Activated CD4-positive, CD25-positive, alpha-beta regulatory T cell treated with anti-CD3 and anti-CD28 coated beads, Interleukin-2, amount 50 U/mL, for 72 hours (primary cell): ENCODE measurements around the gene PCDH9.

ENCODE experiments used
- DNase-seq: peaks from one replicate; pipeline ENCODE4 v3.0.0; 2021

The PCDH9 gene, protein sequence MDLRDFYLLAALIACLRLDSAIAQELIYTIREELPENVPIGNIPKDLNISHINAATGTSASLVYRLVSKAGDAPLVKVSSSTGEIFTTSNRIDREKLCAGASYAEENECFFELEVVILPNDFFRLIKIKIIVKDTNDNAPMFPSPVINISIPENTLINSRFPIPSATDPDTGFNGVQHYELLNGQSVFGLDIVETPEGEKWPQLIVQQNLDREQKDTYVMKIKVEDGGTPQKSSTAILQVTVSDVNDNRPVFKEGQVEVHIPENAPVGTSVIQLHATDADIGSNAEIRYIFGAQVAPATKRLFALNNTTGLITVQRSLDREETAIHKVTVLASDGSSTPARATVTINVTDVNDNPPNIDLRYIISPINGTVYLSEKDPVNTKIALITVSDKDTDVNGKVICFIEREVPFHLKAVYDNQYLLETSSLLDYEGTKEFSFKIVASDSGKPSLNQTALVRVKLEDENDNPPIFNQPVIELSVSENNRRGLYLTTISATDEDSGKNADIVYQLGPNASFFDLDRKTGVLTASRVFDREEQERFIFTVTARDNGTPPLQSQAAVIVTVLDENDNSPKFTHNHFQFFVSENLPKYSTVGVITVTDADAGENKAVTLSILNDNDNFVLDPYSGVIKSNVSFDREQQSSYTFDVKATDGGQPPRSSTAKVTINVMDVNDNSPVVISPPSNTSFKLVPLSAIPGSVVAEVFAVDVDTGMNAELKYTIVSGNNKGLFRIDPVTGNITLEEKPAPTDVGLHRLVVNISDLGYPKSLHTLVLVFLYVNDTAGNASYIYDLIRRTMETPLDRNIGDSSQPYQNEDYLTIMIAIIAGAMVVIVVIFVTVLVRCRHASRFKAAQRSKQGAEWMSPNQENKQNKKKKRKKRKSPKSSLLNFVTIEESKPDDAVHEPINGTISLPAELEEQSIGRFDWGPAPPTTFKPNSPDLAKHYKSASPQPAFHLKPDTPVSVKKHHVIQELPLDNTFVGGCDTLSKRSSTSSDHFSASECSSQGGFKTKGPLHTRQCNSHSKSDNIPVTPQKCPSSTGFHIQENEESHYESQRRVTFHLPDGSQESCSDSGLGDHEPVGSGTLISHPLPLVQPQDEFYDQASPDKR (N-terminal part only)

DNA sequence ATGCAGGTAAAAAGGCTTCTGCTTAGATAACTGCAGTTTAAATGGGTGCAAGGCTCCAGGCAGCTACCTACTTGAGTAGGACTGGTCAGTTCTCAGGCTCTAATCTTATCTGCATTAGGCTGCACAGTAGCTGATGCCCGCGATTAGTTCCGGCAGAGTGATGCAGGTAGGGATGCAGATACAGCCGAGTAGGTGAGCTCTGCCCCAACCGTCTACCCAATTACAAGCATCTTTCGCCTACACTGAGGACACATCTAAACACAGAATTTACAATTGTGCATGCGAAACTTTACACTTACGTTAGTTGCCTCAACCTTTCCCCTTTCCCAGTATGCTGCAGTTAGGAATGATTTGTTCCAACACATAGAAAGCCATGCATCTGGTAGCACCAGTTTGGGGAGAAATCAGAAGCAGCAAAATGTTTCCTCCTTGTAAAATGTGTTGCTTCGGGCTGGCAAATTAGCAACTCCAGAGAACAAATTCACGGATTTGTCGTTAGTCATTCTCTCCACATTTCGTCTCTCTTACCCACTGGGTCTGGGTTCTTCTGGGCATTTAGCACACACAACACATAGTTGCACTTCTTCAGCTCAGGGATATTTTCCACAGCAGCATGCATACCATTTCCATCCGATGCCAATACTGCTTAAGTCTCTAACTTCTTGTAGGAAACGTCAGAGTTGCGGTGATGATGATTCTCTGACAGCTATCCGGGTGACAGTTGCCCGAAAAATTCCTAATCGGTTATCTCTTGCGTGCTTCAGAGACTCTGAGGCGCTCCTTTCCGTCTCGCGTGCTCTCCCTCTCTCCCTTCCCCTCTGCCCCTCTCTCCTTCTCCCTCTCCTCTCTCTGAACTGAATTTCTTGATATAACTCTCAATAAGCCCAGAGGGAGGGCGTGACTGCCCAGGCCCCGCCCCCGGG is at the start of gene PCDH9:
PCDH9 (minus strand) TSS at position 856 of the 923 bp plus-strand sequence. CDS start 1,896 bp downstream, outside the sequence.
- no peak for DNase-seq

DNA sequence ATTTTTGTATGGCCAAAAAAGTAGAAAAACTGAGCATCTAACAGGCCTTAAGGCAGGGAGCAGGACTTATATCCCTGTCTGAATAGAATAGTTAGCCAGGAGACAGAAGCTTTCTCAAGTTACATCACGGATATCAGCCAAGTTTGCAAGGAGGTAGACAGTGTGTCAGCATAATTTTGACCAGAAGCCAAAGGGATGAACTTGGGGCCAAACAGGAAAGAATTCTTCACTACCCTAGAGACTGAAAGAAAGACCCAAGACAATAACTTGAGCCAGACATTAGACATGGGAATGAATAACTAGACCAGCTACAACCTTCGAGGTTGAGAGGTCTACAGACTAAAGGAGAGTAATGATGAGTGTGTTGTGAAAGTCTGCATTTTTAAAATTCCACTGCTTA is 48.1 kb upstream of the PCDH9 start:
- no peak for DNase-seq

DNA sequence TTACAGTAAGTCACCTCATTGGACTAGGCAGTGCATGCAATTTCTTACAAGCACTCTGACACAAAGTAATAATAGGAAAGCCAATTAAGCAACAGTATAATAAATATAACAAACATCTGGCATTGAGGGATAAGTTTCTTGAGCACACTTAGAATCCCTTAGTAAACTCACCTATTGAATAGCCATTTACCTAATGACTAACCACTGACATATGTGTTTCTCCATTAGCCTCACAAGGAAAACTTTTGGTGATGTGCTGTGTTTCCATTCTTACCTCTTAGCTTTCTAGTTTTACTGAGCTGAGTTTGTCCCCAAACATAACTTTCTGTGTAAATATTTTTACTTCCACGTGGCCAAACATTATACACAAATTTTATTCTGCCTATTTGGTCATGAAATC is 47.4 kb upstream of the PCDH9 start:
- no peak for DNase-seq

DNA sequence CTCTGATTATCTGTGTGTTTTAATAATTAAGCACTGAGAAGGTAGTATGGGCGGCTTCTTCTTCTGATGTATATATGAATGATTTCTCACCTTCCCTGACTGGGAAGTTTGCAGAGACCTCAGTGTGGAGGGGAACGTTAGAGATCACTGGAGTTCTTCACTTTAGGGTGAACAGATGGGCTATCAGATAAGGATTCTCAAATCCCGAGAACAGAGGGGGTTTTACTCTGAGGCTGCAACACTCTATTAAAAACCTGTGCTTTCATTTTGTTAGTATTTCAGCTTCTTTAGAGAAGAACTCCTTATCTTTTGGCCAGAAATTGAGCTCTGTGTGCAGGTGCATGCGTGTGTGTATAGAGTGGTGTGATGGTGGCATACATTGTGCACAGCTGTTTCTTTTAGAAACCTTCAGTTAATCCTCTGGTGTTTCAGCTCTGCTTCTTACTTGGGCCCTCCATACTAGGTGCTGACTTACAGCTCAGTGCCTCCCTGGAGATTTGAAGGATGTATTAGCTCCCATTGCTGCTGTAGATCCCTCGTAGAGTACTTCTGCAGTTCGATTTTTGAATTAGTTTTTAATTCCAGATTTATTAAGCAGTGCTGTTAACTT is 45.3 kb upstream of the PCDH9 start:
- DNase-seq: no peak

DNA sequence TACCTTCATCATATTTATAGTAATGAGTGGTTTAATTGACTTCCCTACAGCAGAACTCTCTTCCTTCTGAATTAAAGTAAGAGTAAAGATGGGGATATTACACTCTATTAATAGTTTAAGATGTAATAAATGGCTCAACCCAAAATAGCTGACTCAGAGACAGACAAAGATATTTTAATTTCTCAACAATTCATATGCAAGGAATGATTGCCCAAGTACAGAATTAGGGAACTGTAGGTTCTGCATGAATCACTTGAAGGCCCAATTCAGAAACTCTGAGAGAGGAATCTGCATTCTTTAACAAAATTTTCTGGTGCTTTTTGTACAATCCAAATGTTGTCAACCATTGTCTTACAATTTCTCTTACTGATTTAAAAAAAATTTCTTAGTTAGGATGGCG is 42.9 kb upstream of the PCDH9 start:
- no peak for DNase-seq

DNA sequence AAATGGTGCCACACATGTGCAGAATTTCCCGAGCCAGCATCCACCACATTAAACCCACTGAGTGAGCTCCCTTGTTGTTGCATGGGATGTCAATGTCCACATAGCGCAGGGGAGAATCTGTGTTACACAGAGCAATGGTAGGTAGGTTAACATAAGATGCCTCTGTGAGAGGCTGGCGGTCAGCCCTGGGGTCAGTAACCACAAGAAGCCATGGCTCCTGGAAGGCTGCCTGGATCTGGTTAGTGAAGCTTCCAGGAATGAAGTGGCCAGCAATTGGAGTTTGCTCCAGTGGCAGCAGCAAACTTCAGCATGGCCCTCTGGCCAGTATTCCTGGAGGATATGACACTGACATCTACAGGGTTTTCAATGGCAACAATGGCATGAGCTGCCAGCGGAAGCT is 37.0 kb upstream of the PCDH9 start:
- no peak for DNase-seq

DNA sequence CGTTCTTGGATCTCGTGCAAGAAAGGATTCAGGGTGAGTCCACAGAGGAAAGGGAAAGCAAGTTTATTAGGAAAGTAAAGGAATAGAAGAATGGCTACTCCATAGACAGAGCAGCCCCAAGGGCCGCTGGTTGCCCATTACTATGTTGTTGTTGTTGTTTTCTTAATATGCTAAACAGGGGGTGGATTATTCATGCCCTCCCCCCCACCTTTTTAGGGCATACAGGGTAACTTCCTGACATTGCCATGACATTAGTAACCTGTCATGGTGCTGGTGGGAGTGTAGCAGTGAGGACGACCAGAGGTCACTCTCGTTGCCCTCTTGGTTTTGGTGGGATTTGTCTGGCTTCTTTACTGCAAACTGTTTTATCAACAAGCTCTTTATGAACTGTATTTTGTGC is 29.1 kb upstream of the PCDH9 start:
- DNase-seq: no peak

DNA sequence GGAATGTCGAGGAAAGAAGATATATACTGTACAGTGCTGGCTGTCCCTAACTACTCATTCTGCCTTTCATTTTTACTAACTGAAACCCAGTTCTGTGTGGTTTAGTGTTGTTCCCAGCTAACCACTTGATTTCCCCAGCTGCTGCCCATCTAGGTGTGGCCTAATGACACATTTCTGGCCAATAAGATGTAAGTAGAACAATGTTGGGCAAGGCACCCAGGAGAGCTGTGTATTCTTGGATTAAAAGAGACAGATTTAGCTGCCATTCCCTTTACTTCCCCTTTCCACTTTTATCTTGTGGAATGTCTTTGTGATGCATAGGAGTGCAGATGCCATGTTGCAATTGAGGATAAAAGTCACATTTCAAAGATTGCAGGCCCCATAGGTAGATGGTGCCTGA is 28.3 kb upstream of the PCDH9 start:
- no peak for DNase-seq

DNA sequence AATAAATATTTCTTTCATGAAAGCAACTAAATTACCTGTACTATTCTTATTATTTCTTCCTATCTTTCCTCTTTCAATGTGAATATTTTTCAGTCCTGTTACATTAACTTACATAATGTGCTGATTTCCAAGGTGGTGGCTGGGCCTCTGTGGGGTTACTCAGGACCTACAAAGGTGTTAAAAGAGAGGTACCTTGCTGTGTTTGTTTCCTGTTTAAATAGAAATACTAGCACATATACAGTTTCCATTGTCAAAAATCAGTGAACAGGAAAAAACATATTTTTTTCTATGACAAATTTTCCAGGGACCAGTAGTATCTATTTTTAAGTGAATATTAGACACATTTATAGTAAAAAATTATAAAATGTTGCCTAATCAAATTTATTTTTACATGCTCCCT is 8.7 kb upstream of the PCDH9 start:
- DNase-seq: no peak

DNA sequence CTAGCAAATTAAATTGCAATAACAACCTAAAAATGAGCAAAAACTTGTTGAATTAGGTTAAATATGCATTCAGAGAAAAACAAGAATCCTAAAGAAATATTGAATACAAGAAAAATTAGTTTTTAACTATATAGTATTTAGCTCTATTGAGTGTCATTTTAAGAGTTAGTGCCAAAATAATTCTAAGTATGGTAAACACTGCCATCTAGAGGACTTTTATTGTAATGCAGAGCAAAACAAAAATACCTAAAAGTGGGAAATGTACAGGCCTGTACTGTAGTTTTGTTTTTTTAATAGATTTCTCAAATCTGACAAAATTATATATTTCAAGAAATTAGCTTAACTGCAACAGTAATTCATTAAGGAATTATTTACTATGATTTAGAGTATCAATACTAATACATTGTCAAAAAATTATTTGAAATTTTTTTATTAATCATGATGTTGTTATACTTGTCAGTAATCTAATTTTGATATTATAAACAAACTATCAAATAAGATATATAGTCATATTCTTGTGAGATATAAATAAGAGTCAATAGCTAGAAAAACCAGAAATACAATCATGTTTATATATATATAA is 8.2 kb upstream of the PCDH9 start:
- DNase-seq: no peak

DNA sequence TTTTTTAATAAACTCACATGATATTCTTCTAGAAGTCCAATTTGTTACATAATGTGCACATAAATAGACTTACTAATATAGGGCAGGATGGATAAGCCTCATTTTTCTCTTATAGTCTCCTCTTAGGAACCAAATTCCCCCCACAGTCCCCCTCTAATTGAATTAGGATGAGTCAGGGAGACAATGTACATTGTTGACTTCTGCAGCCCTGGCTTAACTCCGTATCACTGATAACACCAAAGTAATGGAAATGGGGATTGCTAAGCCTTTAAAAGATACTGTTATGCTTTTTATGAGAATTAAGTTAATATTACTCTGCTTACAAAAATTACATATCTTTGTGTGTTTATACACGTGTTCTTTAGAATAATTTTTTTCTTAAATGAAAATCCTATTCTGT is 5.1 kb upstream of the PCDH9 start:
- no peak for DNase-seq

DNA sequence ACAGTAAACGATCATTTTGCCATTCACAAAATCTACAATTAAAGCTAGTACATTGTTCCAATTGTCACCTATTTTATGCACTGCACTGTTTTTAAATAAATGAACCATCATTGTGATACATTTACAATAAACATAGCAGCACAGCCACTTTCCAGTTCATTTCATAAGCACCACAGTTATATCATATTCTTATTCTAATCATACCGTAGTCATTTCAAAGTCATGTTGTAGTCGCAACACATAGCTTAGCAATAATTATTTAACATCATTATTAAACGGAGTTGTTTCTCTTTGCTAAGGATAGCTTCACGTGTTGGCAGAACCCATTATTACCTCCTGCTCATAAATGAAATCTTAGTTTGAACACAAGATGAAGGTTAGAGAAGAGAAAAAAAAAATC is 2.2 kb upstream of the PCDH9 start:
- no peak for DNase-seq

DNA sequence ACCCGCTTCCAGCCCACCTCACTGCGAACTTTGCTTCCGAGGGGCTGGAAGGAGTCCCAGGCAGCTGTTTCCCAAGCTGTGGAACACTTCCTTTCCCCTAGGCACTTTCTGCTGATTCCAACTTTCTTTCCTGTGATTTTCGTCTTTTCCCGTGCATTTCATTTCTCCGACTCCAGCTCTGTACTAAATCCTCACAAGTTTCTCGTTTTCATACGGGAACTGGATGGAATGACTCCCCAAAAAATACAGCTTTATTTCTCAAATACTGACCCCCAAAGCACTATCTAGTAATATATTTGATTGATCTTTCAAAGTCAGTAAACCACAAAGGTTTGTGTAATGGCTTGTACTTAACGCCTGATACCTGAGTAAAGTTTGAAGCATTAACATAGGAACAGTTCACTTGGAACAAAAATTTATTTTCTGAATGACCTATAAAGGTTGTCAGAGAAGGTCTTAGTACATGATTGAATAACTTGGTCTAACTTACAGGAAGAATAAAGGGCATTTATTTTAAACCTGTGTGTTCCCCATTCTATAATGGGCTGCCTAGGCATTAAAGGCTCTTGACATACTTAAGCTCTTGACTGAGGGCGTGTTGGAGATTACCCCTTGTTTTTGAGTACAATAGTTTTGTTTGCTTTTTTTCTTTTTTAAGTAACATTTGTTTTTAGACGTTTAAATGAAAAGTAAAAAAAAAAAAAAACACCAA is 1.3 kb upstream of the PCDH9 start:
- DNase-seq: no peak

DNA sequence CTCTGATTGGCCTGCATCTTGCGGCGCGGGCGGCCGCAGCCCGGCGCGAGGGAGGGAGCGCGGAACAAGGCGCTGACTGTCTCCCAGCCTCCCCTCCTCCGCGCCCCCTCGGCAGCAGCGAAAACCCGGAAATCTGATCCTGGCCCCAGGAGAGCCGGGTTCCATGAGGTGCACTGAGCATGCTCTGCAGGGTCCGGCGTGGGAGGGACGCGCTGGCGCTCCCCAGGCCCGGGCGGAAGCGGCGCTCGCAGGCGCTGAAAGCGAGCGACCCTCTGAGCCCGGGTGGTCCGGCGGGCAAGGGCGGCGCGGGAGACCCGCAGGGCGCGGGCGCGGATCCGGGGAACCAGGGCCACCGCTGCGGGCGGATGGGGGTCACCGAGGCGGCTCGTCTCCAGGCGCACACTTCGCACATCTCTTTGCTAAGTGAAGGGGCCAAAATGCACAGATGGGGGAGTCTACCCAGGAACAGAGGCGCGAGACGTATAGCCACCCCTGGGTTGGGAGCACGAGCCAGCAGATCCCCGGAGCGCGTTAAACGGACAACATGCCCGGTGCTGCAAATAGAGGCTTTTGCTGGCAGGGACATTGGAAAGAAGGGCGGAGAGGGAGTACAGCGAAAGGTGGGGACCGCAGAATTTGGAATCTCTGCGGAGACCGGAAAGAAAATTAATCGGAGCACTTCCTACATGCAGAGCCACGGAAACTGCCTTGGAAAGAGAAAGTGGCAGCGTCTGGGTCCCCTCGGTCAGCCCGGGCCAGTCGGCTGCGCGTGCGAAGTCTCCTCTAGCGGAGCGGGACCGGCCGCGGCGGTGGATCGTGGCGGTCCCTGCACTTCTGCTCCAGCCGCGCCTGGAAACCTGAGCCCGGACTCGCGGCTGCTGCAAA is 510 bp upstream of the PCDH9 start:
- DNase-seq: peak; percentile 78

DNA sequence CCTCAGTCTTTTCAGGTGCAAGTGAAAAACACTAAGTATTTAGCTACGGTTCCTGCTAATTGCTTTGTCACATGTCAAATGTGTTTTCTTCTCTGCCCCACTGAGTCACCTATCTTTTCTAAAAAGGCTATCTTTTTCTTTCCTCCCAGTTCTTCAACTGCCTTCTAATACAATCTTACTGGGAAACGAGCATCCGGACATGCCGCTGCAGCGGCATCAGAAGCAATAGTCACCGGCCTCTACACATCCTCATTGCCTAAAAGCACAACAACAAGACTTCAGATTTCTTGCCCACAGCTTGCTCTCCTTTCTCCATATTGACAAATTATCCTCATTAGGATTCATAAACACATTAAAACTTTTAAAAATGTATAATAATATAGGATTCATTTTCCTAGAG is 1.2 kb downstream of the PCDH9 start:
- no peak for DNase-seq

DNA sequence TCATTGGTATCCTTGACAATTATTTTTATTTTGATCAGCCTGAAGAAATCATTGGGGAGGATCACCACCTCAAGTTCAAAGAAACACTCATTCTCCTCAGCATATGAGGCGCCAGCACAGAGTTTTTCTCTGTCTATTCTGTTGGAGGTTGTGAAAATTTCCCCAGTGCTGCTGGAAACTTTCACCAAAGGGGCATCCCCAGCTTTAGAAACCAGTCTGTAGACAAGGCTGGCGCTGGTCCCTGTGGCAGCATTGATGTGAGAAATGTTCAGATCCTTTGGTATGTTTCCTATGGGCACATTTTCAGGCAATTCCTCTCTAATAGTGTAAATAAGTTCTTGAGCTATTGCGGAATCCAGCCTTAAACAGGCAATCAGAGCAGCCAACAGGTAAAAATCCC is 2.1 kb downstream of the PCDH9 start:
- DNase-seq: no peak

DNA sequence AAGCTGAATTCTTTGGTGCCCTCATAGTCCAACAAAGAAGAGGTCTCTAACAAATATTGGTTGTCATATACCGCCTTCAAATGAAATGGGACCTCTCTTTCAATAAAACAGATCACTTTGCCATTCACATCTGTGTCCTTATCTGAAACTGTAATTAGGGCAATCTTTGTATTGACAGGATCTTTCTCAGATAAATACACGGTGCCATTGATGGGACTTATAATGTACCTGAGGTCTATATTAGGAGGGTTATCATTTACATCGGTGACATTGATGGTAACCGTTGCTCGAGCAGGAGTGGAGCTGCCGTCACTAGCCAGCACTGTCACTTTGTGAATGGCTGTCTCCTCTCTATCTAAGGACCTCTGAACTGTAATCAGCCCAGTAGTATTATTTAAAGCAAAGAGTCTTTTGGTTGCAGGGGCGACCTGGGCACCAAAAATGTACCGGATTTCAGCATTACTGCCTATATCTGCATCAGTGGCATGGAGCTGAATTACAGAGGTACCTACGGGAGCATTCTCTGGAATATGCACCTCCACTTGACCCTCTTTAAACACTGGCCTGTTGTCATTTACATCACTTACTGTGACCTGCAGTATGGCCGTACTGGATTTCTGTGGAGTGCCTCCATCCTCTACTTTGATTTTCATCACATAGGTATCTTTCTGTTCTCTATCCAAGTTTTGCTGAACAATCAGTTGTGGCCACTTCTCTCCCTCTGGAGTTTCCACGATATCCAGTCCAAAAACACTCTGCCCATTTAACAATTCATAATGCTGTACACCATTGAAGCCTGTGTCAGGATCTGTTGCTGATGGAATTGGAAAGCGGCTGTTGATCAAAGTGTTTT is 2.8 kb downstream of the PCDH9 start:
- DNase-seq: no peak

DNA sequence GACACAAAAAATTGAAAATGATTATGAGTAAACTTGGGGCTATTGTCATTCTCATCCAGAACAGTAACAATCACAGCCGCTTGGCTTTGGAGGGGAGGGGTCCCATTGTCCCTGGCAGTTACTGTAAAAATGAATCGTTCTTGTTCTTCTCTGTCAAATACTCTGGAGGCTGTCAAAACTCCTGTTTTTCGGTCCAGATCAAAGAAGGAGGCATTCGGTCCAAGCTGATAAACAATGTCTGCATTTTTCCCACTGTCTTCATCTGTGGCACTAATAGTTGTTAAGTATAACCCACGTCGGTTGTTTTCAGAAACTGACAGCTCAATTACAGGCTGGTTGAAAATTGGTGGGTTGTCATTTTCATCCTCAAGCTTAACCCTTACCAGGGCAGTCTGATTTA is 3.4 kb downstream of the PCDH9 start:
- DNase-seq: no peak
